NCI-H128 (cell line): ENCODE data around the gene PET117.
"Not testable (repeated sequence)": the region's sequence is repeated elsewhere in the genome, so short reads cannot be mapped to it uniquely, and the experiment has no call there.

ENCODE experiments used
- DNase-seq: peaks from one replicate; lab custom pipeline; 2025; ENCODE audit not compliant: unreplicated experiment; lab: John Stamatoyannopoulos, UW

The PET117 gene

DNA sequence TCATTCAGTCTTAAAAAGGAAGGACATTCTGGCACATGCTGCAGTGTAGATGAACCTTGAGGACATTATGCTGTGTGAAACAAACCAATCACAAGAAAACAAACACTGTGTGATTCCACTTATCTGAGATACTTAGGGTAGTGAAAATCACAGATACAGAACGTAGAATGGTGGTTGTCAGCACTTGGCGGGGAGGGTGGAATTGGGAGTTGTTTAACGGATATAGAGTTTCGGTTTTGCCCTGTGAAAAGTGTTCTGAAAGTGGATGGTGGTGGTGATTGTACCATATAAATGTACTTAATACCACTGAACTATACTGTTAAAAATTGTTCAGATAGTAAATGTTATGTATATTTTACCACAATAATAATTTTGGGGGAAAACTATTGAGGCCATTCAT, 18.4 kb downstream of the PET117 start:
- DNase-seq, result no peak

DNA sequence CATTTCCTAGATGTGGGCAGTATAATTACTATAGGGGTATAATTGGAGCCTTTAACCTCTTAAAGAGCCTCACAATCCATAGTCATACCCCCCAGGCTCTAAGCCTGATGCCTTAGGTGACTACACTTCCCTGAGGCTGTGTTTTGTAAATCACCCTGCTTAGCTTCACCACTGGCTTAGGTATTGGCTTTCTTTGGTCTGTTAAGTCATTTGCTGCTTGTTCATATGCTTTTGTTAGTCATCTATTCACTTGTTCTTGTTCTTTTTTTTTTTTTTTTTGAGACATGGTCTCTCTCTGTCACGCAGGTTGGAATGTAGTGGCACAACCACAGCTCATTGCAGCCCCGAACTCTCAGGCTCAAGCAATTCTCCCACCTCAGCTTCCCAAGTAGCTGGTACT, 26.7 kb downstream of the PET117 start:
- no peak for DNase-seq

DNA sequence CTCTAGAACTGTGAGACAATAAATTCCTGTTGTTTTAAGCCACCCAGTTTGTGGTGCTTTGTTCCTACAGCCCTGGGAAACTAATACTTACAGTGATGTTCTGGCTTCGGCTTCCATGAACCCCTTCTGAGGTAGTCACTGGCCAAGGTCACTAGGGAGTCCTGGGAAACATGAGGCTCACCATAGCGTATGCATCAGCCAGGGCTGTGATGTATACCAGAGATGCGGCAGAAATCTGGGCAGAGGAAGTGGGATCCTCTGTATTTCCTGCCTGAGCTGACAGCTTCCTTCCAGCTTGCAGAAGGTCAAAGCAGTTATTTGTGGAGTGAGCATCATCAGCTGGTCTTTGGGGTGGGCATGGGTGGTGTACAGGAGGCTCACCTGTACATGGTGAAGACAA, 27.9 kb downstream of the PET117 start:
- DNase-seq, result no peak

DNA sequence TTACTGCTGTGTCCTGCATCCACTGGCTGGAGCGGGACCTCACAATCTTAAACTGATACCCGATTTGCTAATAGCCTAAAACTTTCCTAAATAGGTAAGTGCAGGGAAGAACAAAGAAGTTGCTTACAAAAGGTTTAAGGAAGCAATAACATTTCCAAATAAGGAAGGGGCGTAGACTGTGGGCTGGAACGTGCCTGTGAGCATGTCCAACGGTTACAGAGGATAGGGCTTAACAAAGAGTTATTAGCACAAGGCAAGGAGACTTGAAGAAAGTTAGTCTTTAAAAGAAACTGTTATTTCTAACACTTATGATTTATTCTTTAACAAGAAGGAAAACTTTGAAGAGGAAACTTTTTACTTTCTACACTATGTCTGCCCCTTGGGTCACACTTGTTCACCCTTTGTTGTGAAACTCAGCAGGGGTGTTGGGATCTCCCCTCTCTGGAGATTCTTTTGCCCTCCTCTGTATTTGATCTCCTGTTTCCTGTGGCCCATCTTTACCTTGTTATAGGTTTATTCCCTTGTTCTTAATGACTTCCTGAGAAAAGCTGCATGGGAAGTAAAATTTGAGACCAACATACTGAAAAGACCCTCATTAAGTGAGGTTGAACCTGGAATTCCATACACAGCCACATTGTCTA, 28.7 kb downstream of the PET117 start:
- DNase-seq, result no peak

DNA sequence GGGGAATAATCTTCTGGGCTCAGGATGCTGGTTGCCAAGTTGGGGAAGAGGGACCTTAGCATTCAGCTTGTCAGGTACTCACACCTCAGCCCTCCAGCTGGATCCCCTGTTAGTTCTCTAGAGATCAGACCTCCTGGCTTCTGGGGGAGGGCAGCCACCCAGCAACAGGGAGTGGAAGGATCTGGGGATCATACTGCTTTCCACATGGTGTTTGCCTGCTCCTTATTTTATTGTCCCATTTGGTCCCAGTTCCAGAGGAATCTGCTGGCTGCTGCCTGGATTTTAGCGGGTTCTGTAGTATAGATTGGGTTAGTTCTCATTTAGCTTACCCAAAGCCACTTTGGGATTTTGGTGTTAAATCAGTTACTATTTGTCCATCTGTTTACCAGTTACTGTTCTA, 29.3 kb downstream of the PET117 start:
- no peak for DNase-seq

DNA sequence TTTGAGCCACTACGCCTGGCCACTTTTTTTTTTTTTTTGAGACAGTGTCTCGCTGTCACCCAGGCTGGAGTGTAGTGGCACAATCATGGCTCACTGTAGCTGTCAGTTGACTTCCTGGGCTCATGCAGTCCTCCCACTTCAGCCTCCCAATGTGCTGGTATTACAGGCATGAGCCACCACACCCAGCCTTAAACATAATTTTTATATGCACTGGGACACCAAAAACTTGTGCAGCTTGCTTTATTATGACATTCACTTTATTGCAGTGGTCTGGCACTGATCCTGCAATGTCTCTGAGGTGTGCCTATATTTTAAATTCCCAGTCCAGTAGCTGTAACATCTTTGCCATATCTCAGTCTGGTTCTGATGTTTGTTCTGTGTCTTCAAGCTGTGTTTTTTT, 34.7 kb downstream of the PET117 start:
- no peak for DNase-seq

DNA sequence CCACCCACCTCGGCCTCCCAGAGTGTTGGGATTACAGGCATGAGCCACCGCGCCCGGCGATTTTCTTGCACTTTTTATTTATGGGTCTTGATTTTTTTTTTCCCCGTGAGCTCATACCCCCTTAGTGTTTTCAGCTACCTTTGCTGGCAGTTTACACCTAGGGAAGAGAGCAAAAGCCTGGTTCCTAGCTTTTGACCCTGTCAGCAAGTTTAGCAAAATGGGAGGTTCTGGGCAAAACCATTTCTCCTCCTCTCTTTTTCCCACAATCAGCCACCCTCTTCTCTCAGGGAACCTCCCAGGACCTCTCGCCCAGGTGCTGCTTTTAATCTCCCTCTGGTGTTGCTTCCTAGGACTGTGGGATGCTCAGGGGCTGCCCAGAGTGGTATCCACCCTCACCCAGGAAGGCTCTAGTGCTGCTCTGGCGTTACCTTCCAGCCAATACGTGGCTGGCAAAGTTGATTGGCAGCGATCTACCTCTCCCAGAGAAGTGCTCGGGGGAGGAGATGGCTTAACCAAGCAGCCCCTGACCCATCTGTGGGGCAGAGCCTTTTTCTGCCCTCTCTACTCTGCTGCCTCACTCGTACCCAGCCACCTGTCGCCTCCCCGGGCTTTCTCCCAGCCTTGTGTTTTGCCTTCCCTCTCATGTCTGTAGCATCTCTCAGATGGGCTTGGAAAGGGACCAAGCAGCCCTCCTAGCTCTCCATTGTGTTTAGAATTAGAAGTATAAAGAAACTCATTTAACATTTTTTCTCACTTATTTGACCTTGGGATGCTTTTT, 37.4 kb downstream of the PET117 start:
- no peak for DNase-seq

DNA sequence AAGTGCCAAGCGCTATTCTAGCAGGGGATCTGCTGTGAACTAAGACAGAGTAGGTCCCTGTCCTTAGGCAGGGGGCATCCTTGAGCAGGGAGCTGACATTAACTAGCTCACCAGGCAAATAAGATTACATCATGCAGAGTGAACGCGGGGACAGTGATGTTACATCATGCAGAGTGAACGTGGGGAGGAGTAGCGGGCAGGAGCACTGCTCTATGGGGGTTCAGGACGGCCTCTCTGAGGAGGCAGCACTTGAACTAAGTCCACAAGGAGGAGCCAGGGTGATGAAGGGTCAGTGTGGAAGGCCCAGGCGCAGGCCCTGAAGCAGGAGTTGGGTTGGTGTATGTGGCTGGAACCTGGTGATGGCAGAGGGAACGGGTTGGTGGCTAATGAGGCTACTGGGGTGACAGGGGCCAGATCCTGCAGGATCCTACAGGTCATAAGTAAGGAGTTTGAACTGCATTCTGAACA, 38.7 kb downstream of the PET117 start:
- no peak for DNase-seq

DNA sequence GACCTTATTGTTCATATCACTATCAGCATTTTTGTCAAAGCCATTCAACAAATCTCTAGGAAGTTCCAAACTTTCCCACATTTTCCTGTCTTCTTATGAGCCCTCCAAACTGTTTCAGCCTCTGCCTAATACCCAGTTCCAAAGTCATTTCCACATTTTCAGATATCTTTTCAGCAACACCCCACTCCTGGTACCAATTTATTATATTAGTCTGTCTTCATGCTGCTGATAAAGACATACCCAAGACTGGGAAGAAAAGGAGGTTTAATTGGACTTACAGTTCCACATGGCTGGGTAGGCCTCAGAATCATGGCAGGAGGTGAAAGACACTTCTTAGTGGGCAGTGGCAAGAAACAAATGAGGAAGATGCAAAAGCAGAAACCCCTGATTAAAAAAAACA, 42.7 kb downstream of the PET117 start:
- DNase-seq, result not testable (repeated sequence)

DNA sequence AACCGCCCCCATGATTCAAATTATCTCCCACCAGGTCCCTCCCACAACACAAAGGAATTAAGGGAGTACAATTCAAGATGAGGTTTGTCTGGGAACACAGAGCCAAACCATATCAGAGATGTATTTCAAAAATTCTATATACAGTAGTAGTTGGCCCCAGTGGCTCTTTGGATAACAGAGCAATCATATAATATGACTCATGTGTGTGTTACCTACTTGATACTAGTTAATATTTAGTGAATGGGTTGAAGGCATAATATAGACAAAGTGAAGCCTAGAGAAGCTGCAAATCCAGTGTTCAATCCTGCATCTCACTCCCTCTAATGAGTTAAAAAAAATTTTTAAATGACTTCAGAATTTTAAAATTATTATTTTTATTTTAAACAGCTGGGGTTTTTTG, 43.2 kb downstream of the PET117 start:
- DNase-seq, result no peak

DNA sequence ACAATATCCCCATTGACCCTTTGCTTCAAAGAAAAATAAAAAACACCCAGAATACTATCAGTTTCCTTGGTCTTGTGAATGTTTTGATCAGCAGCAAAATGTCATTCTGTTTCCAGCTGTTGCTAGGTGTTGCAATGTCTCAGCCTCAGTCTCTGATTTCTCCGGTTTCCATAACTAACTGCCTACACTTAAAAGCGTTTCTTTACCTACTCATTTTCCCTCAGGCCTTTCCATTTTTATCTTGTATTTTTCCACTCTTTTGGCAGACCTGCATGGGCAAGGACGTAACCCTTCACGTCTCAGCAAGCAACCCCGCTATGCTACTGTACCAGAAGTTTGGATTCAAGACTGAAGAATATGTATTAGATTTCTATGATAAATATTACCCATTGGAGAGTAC, 49.4 kb downstream of the PET117 start:
- DNase-seq, result no peak

DNA sequence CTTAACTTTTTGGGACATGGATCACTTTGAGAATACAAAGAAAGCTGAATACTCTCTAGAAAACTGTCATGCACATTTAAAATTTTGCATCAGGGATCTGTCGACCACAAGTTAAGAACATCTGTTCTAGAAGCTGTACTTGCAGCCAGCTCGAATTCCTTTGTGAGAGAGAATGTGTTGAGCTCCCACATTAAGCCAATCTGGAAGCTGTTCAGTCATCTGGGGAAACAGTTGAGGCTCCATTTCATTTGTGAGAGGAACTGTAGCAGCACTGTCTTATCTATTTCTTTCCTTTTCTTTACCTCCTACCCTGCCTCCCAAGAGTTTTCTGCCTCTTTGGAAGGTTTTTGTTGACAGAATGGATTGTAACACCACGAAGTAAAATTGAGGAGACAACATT, 50.8 kb downstream of the PET117 start:
- no peak for DNase-seq

DNA sequence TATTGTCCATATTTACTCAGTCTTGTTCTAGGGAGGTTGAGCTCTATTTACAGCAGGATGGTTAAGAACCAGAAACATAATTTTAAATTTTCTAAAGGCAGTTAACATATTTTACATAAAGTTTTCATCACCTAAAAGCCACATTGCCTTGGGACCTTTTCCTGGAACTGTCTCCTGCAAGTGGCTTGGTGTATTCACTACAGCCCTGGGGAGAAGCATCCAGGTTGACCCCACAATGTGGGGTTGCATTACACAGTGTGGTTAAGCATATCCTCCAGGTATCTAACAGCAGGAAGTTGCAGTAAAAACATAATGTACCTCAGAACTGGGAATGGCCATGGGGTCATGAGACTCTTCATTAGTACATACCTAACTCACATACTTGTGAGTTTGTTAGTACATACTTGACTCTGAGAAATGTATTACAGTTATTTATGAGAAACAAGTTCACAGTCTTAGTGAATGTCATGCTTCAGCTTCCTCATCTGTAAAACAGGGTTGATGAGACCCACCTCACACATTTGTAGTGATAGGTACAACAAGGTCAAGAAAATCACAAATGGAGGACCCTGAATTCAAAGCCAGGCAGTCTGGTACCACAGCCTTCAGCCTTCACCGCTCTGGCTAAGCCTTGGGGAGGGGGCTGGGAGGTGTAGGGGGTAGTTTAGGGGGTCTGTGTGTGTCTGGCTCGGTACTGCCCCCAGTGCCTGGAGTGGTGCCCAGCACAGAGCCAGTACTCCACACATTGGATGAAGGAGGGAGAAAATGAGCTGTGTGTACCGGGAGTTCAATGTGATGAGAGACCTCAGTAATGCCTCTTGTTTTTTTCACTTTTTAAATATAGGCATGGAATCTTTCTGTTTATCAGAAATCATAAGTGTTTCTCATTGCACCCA, 52.9 kb downstream of the PET117 start:
- DNase-seq, result no peak

DNA sequence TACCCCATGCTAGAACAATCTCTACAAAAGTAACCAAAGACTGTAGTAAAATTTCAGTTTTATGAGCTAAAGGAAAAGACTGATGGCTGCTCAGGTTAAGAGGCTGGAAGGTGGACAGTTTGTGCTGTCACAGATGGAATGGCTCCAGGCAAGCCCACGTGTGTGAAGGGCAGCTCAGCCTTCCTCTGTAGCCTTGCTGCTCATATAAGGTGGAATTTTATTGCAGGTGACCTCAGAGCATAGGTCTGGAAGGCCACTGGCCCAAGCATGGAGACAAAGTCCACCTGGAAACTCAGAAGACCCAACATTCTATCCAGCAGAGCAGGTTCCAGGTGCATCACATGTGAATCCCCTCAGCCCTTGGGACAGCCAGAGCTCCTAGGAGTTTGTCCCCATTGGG, 53.6 kb downstream of the PET117 start:
- DNase-seq, result no peak
